ENCODE results near the gene EHD4.

- TF ChIP-seq JUN (IDR thresholded peaks at IDR 0.05; ENCODE audit: borderline replicate concordance, insufficient read depth, insufficient read length, low read depth) (no peak), CTCF (IDR thresholded peaks at IDR 0.05; ENCODE audit: extremely low read depth in 1 of 2, insufficient read depth in 1 of 2, low read depth in 1 of 2, low read length in 2 of 2) (peak; percentile 85)
These were observed 67.8 kb downstream of the EHD4 start for GRCh38 chr15:41904541-41905005.
